Smooth muscle cell of the brain vasculature (primary cell): Measurements from ENCODE around the gene DGCR8.
"Not testable (repeated sequence)": the region's sequence is repeated elsewhere in the genome, so short reads cannot be mapped to it uniquely, and the experiment has no call there.

Experiments used
- DNase-seq: peaks from one replicate; pipeline ENCODE4 v3.0.0-alpha.2; 2012; ENCODE audit warnings: low read depth, low spot score

DGCR8 gene

GRCh38 chr22:20066617-20067383 is 13.2 kb upstream of the DGCR8 start:
- DNase-seq = no peak

GRCh38 chr22:20067384-20067682 is 12.7 kb upstream of the DGCR8 start:
- DNase-seq = not testable (repeated sequence)

GRCh38 chr22:20068640-20069039 is 11.4 kb upstream of the DGCR8 start:
- DNase-seq = no peak

- DNase-seq = no peak
Measured at GRCh38 chr22:20069331-20070042, 10.6 kb upstream of the DGCR8 start.

- no peak for DNase-seq
Measured at GRCh38 chr22:20071524-20071972, 8.5 kb upstream of the DGCR8 start.

GRCh38 chr22:20076627-20077172 is 3.3 kb upstream of the DGCR8 start:
- DNase-seq = no peak

- DNase-seq = no peak
Measured at GRCh38 chr22:20080445-20080775, 369 bp downstream of the DGCR8 start.

GRCh38 chr22:20080776-20081654 is 974 bp downstream of the DGCR8 start:
- DNase-seq = no peak

GRCh38 chr22:20083157-20083890 is 3.3 kb downstream of the DGCR8 start:
- no peak for DNase-seq

- no peak for DNase-seq
Measured at GRCh38 chr22:20083891-20084546, 4.0 kb downstream of the DGCR8 start.

GRCh38 chr22:20084547-20085413 is 4.7 kb downstream of the DGCR8 start:
- DNase-seq = no peak

GRCh38 chr22:20085651-20086050 is 5.6 kb downstream of the DGCR8 start:
- no peak for DNase-seq

- DNase-seq = no peak
Measured at GRCh38 chr22:20086101-20086599, 6.1 kb downstream of the DGCR8 start.

GRCh38 chr22:20086763-20087162 is 6.7 kb downstream of the DGCR8 start:
- no peak for DNase-seq

- no peak for DNase-seq
Measured at GRCh38 chr22:20087319-20088262, 7.5 kb downstream of the DGCR8 start.

- no peak for DNase-seq
Measured at GRCh38 chr22:20088263-20088648, 8.2 kb downstream of the DGCR8 start.

GRCh38 chr22:20089226-20089976 is 9.4 kb downstream of the DGCR8 start:
- no peak for DNase-seq
